MM.1S (cell line): ENCODE measurements around the gene PIP4K2B.
A peak's percentile ranks its signal among the peaks of the same experiment; 100 is the strongest.

Experiments
- CTCF ChIP-seq: fragments of 300-600 bp; sonication (generic); IDR thresholded peaks from 2 replicates; pipeline ENCODE4 v1.5.1; 2016; ENCODE audit warnings: antibody characterized with exemption, low read length, mixed read lengths
- EZH2 ChIP-seq: fragments of 300-600 bp; sonication (generic); optimal IDR thresholded peaks from 2 replicates; pipeline ENCODE3; 2017; ENCODE audit warnings: low read depth, mild to moderate bottlenecking, antibody characterized with exemption, low read length, mixed read lengths
- EZH2phosphoT487 ChIP-seq: fragments of 300-600 bp; sonication (generic); IDR thresholded peaks from 2 replicates; pipeline ENCODE4 v1.6.1; 2018; ENCODE audit warnings: antibody characterized with exemption, low read length

GRCh38 chr17:38733982-38734973, 65.1 kb downstream of the PIP4K2B start:
- TF ChIP-seq CTCF = peak; percentile 42
- no peak for TF ChIP-seq EZH2
- no peak for TF ChIP-seq EZH2phosphoT487
